ENCODE results near the gene ITPRIPL1.

GRCh38 chr2:96301865-96302264 is 23.3 kb upstream of the ITPRIPL1 start:
- TF ChIP-seq CTCF (IDR thresholded peaks at IDR 0.05 in 8 of 11, conservative IDR thresholded peaks at IDR 0.05 in 3 of 11) (no peak), POLR2A (IDR thresholded peaks at IDR 0.05) (no peak), POLR2AphosphoS5 (IDR thresholded peaks at IDR 0.05) (no peak)
